HG03064 (cell line): ENCODE measurements around the gene APH1A.
"Not testable (repeated sequence)": the region's sequence is repeated elsewhere in the genome, so short reads cannot be mapped to it uniquely, and the experiment has no call there.

Experiments
- ATAC-seq: cut with Tn5 transposase; IDR thresholded peaks from one replicate; pipeline ENCODE4 v1.9.1; 2021; ENCODE audit warnings: low read depth; ENCODE audit not compliant: unreplicated experiment

The APH1A gene

DNA sequence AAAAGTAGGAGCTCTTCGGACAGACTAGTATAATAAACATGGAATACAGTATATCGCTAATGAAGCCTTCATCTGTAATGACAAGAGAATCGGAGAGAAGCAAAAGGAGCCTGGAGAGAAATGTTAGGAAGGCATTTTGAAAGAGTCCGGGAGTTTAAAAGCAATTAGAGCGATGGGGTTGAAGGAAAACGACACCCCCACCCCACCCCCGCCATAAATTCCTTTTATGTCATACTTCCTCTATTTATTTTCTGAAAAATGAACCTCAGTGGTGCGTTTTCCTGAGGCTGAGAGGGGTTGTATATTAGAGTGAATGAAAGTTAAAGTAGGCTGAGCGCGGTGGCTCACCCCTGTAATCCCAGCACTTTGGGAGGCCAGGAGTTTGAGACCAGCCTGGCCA is 635 bp upstream of the APH1A start:
- no peak for ATAC-seq

DNA sequence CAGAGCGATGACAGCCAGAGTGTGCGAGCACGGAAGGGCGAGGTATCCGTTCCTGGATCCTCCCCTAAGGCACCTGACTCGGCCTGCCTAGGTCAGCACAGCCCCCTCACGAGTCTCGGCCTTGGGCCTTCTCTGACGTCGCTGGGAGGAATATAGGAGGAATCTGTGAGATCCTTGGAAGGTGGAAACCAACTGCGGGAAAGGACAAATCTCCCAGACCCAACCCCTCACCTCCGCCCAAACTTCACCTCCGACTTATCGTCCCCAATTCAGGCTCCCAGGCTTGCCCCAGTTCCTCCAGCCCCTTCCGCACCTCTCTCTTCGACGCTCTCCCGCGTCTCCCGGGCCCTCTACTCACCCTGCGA is 494 bp downstream of the APH1A start:
- ATAC-seq: no peak

DNA sequence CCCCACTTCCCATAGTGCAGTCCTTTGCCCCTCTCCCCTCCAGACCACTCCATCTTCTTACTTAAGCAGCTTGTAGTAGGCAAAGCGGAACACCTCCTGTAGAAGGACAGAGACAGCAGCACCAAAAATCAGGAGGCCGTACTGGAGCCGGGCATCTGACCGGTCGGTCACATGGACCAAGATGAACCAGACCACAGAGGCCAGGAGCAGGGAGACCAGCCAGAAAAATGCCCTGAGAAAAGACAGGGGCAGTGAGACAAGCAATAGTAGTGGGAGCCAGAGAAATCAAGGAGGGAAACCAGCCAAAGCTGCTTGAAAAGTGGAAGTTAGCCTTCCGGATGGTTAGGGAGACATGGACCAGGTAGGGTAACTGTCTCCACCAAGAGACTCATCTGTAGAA is 920 bp downstream of the APH1A start:
- no peak for ATAC-seq

DNA sequence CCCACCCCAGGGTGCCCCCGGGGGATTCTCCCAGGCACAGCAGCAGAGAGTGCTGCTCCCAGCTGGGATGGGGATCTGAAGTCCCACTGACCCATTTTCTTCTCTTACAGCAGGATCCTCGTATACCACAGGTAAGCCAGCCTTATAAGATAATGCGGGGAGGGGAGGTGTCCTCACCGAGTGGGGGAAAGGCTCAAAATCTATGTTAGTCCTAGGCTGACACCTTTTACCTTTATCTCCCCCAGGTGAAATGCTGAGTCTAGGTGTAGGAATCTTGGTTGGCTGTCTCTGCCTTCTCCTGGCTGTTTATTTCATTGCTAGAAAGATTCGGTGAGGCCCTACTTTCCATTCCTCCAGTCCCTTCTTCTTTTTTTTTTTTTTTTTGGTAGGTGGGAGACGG is 5.3 kb downstream of the APH1A start:
- no peak for ATAC-seq

DNA sequence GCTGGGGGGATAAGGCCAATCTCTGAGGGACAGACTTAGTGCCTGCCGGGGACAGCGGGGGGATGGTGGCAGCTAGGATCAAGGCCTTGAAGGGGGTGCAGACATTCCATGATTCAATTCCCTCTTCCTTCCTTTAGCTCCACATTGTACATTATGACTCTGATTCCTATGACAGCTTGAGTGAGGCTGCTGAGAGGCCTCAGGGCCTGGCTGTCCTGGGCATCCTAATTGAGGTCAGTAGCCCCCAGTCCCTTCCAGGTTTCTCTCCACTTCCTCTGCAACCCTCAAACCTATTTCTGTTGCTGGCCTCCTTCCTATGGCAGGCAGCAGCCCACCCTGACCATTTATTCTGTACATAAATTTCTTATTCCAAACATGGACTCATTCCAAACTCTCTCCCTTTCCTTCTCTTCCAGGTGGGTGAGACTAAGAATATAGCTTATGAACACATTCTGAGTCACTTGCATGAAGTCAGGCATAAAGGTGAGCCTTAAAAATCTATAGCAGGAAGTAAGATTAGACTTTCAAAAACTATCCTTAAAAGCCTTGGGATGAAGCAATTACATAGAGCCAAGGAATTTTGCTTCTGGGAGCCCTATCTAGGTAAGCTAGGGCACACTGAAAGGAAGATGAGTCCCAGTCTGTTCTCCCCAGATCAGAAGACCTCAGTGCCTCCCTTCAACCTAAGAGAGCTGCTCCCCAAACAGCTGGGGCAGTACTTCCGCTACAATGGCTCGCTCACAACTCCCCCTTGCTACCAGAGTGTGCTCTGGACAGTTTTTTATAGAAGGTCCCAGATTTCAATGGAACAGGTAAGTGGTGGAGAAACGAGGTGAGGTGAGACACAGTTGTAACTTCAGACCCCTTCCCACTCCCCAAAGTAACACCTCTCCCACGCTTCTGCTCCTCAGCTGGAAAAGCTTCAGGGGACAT is 6.2 kb downstream of the APH1A start:
- no peak for ATAC-seq

DNA sequence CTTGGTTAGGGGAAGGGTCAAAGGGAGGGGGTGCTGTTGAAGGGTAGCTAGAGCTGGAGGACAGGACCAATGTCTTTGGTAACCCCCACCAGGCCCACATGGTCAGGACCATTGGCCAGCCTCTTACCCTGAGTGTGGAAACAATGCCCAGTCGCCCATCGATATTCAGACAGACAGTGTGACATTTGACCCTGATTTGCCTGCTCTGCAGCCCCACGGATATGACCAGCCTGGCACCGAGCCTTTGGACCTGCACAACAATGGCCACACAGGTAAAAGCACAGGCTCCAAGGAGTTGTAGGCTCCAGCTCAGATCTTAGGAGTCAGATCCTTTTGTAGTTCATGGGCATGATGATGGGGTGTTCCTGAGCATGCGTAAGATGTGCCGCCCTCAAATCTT is 7.4 kb downstream of the APH1A start:
- ATAC-seq: no peak

DNA sequence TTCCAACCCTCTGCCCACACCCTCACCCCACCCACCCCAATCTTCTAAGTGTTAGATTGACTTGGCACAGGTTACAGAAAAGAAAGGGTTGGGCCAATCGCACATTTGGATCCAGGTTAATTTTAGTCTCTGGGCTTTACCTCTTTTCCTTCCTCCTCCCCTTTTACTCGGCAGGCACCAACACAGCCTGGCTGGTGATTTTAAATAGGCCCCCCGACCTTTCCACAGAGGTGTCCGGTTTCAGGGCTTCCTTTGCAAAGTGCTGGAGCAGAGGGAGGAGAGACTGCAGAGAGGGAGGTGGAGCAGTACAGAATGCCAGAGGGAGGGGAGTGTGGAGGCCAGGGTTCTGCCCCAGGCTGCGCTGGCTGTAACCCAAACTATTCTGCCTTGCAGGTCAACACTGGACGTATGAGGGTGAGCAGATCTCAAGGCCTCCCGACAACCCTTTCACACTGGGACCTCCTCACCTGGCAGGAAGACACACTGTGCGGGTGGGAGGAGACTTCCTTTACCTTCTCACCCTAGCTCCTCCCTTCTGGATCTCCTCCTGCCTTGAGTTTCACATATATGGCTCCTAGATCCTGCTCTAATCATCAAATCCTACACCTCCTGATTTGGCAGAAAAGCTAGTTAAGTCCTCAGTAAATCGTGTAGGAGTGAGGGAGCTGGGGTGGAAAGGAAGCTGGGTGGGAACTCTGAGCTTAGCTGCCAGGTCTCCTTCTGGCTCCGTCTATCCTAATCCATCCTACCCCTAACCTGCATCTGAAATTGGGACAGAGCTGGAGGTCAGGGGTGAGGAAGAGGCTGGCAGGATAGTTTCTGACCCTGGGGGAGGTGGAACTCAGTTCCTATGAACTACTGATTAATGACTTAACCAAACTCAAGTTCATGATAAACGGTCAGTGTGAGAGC is 8.8 kb downstream of the APH1A start:
- ATAC-seq: no peak

DNA sequence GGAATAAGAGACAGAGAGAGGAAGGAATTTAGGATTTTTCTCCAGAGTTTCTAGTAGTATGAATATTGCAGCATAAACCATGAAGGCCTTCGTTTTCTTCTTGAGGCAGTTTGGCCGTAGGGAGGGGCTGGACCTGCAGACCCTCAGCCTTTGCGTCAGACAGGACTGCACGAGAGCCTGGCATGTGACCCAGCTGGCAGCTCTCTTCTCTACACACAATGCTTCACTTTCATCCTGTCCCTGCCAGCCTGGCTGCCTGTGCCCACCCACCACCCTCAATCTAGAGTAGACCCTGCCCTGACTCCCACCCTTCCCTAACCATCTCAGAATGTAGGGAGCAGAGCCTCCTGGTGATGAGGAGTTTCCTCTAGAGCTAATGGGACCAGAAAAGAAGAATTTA is 9.6 kb downstream of the APH1A start:
- ATAC-seq: no peak

DNA sequence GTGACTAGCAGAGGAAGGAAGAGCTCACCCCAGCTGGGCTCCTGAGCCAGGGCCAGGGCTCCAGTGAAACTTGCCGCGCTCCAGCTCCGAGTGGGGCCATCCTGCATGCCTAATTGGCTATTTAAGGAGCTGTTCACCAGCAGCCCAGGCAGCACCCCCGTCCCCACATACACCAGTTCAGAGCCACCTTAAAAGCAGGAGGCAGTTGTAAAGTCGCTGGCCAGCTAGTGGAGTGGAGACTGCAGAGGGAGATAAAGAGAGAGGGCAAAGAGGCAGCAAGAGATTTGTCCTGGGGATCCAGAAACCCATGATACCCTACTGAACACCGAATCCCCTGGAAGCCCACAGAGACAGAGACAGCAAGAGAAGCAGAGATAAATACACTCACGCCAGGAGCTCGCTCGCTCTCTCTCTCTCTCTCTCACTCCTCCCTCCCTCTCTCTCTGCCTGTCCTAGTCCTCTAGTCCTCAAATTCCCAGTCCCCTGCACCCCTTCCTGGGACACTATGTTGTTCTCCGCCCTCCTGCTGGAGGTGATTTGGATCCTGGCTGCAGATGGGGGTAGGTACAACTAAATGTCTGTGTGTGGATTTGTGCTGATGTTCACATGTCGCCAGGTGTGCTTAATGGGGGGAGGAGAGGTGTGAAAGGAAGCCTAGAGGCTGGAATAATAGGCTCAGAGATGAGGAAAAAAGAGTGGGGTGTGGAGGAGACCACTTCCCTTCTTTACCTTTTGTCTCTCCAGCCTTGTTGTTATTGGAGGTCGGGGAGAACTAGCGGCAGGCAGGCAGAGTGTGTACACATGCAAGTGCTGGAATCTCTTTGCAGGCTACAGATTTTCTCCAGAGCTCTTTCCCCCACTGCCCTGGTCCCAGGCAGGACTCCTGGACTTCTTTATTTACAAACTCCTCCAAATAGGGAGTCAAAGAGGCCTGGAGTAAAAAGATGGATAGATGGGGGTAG is 10.9 kb downstream of the APH1A start, which contains the start of gene CA14:
Gene CA14 (plus strand): TSS at position 151 of the 962 bp plus-strand sequence. CDS start 355 bp downstream, at position 506.
- no peak for ATAC-seq

DNA sequence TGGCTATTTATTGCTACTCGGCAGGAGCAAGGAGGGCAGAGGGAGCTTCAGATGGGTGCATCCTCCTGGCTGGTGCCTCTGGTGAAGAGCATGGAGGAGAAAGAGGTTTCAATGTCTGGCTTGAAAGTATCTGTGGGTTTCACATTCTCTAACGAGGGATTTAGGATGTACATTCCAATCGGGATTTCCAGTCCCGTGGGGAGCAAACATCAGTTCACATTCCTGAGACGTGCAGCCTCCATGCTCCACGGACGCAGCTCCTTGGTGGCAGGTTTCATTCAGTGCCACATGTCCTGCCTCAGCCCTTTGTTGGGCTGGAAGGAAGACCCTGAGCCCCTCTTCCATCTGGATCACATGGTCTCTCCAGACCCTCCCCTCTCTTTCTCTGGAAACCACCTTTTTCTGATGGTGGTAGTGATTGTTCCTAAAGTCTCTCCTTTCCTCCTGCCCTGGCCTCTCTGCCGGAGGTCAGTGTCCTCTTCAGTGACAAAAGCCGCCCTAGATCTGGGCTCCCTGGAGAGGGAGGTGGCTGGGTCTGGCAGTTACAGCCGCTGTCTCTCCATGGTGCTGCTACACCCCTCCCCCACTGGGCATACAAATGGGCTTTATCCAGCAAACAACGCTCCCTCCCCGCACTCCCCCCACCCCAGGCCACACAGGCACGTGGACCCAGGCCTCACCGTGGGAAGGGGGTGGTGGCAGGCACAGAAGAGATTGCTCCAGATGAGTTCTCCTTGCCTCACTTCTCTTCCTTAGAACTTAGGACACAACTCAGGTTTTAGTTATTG is 12.1 kb downstream of the APH1A start:
- ATAC-seq: no peak

DNA sequence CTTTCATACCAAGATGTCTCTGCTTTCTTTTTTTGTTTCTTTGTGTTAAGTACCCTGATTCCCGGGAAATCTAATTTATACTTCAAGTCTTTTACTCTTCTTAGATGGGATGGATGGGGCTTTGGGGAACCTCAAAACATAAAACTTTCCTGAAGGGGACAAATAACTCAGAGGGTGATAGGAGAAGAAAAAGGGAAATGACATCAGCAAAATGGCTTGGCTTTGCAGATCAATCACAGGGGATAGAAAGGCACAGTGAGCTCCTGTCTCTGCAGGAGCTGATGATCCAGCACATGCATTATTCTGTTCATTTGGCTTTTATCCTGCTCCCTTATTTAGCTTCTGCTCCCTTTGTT is 12.6 kb downstream of the APH1A start:
- no peak for ATAC-seq

DNA sequence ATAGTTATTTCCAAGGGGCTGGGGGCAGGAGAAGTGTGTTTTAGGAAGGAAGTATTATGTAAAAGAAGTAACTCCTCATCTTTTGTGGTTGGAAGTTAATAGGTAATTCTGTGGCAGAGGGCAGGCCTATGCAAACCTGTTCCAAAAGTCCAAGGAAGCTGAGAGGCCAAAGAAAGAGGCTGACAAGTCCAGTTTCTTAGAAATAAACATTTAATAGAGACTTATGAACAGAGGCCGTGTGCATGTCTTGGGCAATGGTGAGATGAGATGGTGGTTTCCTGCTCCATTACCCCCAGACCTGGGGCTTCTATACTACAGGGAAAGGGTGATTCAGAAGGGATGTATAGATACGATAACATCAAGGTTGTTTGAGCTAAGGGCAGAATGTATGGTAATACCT is 18.9 kb downstream of the APH1A start:
- no peak for ATAC-seq

DNA sequence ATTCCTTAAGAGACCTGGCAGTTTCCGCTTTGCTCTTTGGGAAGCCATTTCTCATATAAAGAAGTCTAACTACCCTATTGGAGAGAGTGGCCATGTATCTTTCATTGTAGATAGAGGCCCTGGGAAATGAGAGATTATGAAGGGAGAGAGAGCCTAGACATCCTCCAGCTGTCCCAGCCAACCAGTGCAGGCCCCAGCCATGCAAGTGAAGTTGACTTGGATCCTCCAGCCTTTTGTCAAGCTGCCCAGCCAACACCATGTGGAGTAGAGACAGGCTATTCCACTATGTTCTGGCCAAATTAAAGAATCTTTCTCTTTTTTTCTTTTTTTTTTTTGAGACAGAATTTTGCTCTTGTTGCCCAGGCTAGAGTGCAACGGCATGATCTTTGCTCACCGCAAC is 25.8 kb downstream of the APH1A start:
- ATAC-seq: no peak

DNA sequence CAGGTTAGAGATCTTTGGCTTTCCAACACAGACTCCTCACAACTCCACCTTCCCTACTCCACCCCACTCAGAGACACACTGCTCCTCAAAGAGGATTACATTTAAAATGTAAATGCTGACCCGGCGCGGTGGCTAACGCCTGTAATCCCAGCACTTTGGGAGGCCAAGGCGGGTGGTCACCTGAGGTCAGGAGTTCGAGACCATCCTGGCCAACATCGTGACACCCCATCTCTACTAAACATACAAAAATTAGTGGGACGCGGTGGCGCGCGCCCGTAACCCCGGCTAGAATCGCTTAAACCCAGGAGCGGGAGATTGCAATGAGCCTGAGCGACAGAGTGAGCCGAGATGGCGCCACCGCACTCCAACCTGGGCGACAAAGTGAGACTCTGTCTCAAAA is 31.1 kb downstream of the APH1A start:
- no peak for ATAC-seq

DNA sequence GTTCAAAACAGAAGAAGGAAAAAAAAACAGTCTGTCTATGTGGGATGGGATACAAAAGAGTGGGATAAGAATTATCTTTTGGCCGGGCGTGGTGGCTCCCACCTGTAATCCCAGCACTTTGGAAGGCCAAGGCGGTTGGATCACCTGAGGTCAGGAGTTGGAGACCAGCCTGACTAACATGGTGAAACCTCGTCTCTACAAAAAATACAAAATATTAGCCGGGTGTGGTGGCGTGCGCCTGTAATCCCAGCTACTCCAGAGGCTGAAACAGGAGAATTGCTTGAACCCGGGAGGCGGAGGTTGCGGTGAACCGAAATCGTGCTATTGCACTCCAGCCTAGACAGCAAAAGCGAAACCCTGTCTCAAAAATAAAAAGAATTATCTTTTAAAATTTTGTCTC is 31.6 kb downstream of the APH1A start:
- ATAC-seq: not testable (repeated sequence)

DNA sequence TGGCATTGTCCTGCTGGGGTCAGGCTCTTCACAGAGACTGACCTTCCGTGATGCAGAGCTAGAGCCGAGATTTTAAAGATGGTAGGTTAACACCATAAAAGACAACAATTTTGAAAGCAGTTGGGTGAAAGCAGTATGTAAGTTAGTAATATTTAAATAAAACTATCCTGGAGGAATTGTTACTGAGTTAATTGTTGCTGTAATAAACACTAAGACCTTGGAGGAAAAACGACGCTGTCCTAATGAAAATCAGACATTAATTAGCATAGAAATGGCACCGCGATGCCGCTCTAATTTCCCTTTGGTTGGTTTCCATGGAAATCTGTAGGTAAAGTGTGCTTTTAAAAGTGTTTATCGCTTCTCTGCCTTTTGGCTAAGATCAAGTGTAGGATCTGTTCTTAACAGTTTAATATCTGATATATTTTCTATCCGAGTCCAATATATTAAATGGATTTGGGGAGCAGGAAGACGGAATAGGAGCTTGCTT is 32.2 kb downstream of the APH1A start:
- no peak for ATAC-seq

DNA sequence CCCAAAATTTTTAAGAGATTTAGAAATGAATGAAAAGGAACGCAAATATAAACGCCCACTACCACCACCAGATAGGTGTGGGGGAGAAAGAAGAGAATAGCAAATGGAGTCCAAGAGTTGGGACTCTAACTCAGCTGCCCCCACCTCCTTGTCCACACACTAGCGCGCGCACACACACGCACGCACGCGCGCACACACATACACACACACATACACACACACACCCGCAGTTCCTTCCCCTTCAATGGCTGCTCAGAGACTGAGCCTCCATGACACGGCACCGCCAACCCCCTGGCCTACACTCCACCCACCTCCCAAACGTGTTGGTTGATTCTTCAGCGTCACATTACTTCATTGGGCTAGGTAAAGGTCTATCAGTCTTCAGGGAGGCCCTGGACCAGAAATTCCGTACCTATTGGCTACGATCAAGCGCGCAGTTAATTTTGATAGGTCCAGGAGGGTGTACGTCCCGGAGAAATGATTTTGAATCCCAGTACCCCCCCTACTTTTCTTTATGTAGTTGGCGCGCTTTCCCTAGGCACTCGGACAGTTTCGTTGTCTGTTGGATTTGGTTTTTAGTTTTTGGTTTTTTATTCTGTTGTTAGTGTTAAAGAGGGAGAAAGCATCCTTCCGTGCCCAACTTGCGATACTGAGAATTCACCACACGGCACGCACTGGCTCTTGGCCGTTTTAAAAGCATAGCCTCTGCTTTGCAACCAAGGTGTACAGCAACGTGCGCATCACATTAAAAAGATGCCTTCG is 32.8 kb downstream of the APH1A start, which contains the start of gene ANP32E:
Gene ANP32E (minus strand): TSS at position 261 of the 762 bp plus-strand sequence. CDS start 326 bp downstream, outside the sequence.
- peak; percentile 64 for ATAC-seq

DNA sequence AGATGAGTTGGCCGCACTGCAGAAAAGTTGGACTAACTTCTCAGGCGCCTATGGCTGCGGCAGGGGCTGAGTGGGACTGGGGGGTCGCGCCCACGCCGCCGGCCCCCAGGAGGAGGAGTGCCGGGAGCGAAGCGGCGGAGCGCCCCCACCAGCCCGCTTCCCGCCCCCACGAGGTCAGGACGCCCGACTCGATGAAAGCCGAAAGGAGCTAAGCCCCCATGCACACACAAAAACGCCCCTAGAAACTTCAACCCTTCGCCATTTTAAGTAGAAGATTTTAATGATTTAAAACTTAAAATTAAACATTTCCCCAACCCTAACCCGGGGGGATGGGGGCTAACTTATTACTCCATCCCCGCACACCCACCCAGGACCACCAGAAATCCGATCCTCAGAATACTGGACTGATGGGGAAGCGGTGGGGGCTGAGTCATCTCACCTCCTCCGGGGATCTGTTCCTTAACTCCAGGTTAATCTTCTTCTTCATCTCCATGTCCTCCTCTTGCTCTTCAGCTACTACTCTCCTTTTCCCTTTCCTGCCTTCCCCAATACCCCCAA is 33.4 kb downstream of the APH1A start:
- ATAC-seq: peak; percentile 8
